ENCODE measurements around the gene CLEC4F.

DNA sequence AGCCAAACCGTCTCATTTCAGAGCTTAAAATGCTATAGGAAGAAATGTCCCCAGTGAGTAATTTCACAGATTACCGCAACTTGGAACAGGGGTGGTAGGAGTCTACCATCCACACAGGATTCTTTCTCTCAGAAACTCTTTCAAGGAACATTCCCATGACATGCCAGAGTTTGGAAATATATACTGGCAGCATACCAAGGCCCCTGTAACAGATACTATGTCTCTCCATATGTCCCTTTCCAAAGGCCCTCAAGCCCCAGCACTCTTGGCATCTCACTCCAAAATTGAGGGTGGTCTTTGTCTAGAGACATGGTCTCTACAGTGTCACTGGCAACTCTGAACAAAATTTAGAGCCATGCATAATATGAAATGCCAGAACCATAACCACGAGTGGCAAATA lies 40.9 kb downstream of the CLEC4F start:
- no peak for TF ChIP-seq JUN (IDR thresholded peaks at IDR 0.05; ENCODE audit: borderline replicate concordance, insufficient read depth, insufficient read length, low read depth)
- TF ChIP-seq, protein P1, sequence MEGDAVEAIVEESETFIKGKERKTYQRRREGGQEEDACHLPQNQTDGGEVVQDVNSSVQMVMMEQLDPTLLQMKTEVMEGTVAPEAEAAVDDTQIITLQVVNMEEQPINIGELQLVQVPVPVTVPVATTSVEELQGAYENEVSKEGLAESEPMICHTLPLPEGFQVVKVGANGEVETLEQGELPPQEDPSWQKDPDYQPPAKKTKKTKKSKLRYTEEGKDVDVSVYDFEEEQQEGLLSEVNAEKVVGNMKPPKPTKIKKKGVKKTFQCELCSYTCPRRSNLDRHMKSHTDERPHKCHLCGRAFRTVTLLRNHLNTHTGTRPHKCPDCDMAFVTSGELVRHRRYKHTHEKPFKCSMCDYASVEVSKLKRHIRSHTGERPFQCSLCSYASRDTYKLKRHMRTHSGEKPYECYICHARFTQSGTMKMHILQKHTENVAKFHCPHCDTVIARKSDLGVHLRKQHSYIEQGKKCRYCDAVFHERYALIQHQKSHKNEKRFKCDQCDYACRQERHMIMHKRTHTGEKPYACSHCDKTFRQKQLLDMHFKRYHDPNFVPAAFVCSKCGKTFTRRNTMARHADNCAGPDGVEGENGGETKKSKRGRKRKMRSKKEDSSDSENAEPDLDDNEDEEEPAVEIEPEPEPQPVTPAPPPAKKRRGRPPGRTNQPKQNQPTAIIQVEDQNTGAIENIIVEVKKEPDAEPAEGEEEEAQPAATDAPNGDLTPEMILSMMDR (IDR thresholded peaks at IDR 0.05; ENCODE audit: extremely low read depth in 1 of 2, insufficient read depth in 1 of 2, low read depth in 1 of 2, low read length in 2 of 2) = no peak
- no peak for TF ChIP-seq EZH2 (IDR thresholded peaks at IDR 0.05; ENCODE audit: borderline replicate concordance, low read depth, low read length, severe bottlenecking)
- TF ChIP-seq POLR2AphosphoS5 (IDR thresholded peaks at IDR 0.05; ENCODE audit: insufficient read depth, low read depth, low read length) = no peak
- TF ChIP-seq, protein P2, sequence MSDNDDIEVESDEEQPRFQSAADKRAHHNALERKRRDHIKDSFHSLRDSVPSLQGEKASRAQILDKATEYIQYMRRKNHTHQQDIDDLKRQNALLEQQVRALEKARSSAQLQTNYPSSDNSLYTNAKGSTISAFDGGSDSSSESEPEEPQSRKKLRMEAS (IDR thresholded peaks at IDR 0.05; ENCODE audit: insufficient read depth, insufficient read length) = no peak
- TF ChIP-seq POLR2A (IDR thresholded peaks at IDR 0.05; ENCODE audit: low read depth, low read length) = no peak
- TF ChIP-seq MYC (IDR thresholded peaks at IDR 0.05; ENCODE audit: low read depth, low read length) = no peak
- TF ChIP-seq FOS (IDR thresholded peaks at IDR 0.05; ENCODE audit: borderline replicate concordance, insufficient read depth, low read length) = no peak
